Ovary (tissue), 3 donors: ENCODE measurements around the gene MSL1.

Experiments
- CTCF ChIP-seq, 3 donors: fragments of 450-650 bp in 2 of 3; fragments of 200-600 bp in 1 of 3; IDR thresholded peaks; one replicate each; pipeline versions ENCODE4 v1.5.1 to v1.8.0; 2016 to 2022; ENCODE audit warnings: antibody characterized with exemption in 3 of 3, mild to moderate bottlenecking in 1 of 3
- EP300 ChIP-seq: sonication (generic); formaldehyde crosslinking; IDR thresholded peaks from one replicate; pipeline ENCODE4 v1.6.1; 2017; ENCODE audit warnings: antibody characterized with exemption
- POLR2A ChIP-seq: fragments of 450-650 bp; IDR thresholded peaks from one replicate; pipeline ENCODE4 v1.6.1; 2017; ENCODE audit warnings: antibody characterized with exemption, mild to moderate bottlenecking, moderate library complexity
- donor health status: DM: no; HTN: no; CAD: no.

- TF ChIP-seq EP300 = no peak
- TF ChIP-seq CTCF (IDR thresholded peaks at IDR 0.05) = no peak
- no peak for TF ChIP-seq POLR2A
Observed at GRCh38 chr17:40157973-40158372, 36.2 kb downstream of the MSL1 start.
